KMS-11 (cell line): ENCODE measurements around the gene CAV1.

Experiments used
- H2AFZ ChIP-seq: fragments of 200-600 bp; sonication (generic); 2 replicates; pipeline ENCODE4 v1.6.1; 2016; ENCODE audit warnings: antibody characterized with exemption, mixed run types, low read depth
- H3K27ac ChIP-seq: fragments of 200-600 bp; sonication (generic); 2 replicates; pipeline ENCODE4 v1.6.1; 2016; ENCODE audit warnings: mild to moderate bottlenecking, mixed run types
- H3K27me3 ChIP-seq: fragments of 200-600 bp; sonication (generic); 2 replicates; pipeline ENCODE4 v1.6.1; 2017; ENCODE audit warnings: mild to moderate bottlenecking, low read depth, mixed run types, moderate library complexity; ENCODE audit not compliant: insufficient read depth
- H3K36me3 ChIP-seq: fragments of 200-600 bp; sonication (generic); 2 replicates; pipeline ENCODE4 v1.6.1; 2017; ENCODE audit warnings: mild to moderate bottlenecking, mixed run types; ENCODE audit not compliant: insufficient read depth
- H3K4me1 ChIP-seq: fragments of 200-600 bp; sonication (generic); 2 replicates; pipeline ENCODE4 v1.6.1; 2016; ENCODE audit warnings: mild to moderate bottlenecking, low read depth, mixed run types; ENCODE audit not compliant: poor library complexity, severe bottlenecking
- H3K4me2 ChIP-seq: fragments of 200-600 bp; sonication (generic); 2 replicates; pipeline ENCODE4 v1.7.0; 2016; ENCODE audit warnings: mild to moderate bottlenecking, mixed run types
- H3K4me3 ChIP-seq: fragments of 200-600 bp; sonication (generic); IDR thresholded peaks from 2 replicates; pipeline ENCODE4 v1.6.1; 2017; ENCODE audit warnings: low read depth, low read length, mixed read lengths; ENCODE audit not compliant: insufficient read depth
- H3K79me2 ChIP-seq: fragments of 200-600 bp; sonication (generic); 2 replicates; pipeline ENCODE4 v1.6.1; 2016; ENCODE audit warnings: low read depth, mixed run types; ENCODE audit not compliant: insufficient read depth
- H3K9ac ChIP-seq: fragments of 200-600 bp; sonication (generic); 2 replicates; pipeline ENCODE4 v1.6.1; 2016; ENCODE audit warnings: mild to moderate bottlenecking, mixed run types
- H4K20me1 ChIP-seq: fragments of 200-600 bp; sonication (generic); 2 replicates; pipeline ENCODE4 v1.6.1; 2016; ENCODE audit warnings: mild to moderate bottlenecking, mixed run types; ENCODE audit not compliant: insufficient read depth
- TF ChIP-seq, protein P1 (sequence below): fragments of 200-600 bp; sonication (generic); conservative IDR thresholded peaks from 2 replicates; pipeline ENCODE4 v1.6.1; 2017; ENCODE audit warnings: low read depth, mild to moderate bottlenecking, antibody characterized with exemption, low read length, moderate library complexity, mixed read lengths

CAV1 gene

DNA sequence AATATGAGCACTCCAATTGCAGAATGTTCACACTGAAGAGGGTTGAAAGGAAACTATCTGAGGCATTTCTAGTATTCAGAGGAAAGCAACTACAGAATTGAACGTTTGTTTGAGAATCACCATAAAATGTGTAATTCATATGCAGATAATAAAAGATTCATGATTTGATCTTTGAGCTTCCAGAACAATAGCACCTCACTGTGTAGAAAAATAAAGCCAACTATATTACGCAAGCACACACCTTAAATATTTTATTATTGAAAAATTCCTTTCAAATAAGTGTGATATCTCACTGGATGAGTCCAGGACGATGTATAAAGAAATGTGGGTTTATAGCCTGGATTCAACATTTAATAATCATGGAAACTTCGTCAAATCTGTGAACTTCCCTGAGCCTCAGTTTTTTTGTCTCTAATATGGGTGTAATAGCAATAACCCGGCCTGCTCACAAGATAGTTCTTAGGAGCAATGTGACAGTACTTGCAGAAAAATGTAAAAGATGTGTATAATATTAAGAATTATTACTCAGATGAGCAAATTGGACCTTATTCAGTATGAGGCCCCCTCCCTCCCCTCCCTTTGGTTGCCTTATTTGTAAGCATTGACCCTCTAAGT lies 36.8 kb upstream of the CAV1 start:
- Histone ChIP-seq H4K20me1 (no peaks in the 10 kb centered on the region), H3K4me1 (no peaks in the 10 kb centered on the region), H3K79me2 (no peaks in the 10 kb centered on the region), H3K4me2 (no peak overlapping the region), H2AFZ (no peak overlapping the region), H3K27me3 (no peaks in the 10 kb centered on the region), H3K4me3 (no peak overlapping the region), H3K9ac (no peak overlapping the region), H3K36me3 (no peaks in the 10 kb centered on the region), H3K27ac (no peak overlapping the region)
- TF ChIP-seq, protein P1, sequence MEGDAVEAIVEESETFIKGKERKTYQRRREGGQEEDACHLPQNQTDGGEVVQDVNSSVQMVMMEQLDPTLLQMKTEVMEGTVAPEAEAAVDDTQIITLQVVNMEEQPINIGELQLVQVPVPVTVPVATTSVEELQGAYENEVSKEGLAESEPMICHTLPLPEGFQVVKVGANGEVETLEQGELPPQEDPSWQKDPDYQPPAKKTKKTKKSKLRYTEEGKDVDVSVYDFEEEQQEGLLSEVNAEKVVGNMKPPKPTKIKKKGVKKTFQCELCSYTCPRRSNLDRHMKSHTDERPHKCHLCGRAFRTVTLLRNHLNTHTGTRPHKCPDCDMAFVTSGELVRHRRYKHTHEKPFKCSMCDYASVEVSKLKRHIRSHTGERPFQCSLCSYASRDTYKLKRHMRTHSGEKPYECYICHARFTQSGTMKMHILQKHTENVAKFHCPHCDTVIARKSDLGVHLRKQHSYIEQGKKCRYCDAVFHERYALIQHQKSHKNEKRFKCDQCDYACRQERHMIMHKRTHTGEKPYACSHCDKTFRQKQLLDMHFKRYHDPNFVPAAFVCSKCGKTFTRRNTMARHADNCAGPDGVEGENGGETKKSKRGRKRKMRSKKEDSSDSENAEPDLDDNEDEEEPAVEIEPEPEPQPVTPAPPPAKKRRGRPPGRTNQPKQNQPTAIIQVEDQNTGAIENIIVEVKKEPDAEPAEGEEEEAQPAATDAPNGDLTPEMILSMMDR = no peak

DNA sequence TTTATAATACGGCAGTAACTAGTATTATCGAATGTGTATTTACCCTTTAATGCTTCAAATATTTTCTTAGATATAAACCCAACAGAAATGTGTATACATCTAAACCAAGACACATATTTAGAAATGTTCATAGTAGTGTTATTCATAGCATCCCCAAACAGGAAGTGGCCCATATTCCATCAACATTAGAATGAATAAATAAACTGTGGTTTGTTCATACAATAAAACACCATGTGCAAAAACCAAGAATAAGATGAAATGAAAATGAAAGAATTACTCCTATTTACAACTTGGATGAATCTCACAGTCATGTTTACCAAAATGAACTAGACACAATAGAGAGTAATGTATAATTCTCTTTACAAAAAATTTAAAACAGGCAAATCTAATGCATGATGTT lies 34.5 kb upstream of the CAV1 start:
- TF ChIP-seq, protein P1 = no peak
- Histone ChIP-seq H3K27me3 (no peaks in the 10 kb centered on the region), H3K79me2 (no peaks in the 10 kb centered on the region), H4K20me1 (no peaks in the 10 kb centered on the region), H3K9ac (no peak overlapping the region), H3K4me3 (no peak overlapping the region), H3K27ac (no peak overlapping the region), H2AFZ (no peak overlapping the region), H3K4me1 (no peaks in the 10 kb centered on the region), H3K4me2 (no peak overlapping the region), H3K36me3 (no peaks in the 10 kb centered on the region)

- H3K4me3 ChIP-seq = no peak overlapping the region
- H3K4me2 ChIP-seq = no peak overlapping the region
- no peaks in the 10 kb centered on the region for H3K4me1 ChIP-seq
- H3K79me2 ChIP-seq = no peaks in the 10 kb centered on the region
- no peaks in the 10 kb centered on the region for H4K20me1 ChIP-seq
- no peak overlapping the region for H2AFZ ChIP-seq
- H3K27me3 ChIP-seq = no peaks in the 10 kb centered on the region
- H3K9ac ChIP-seq = no peak overlapping the region
- TF ChIP-seq, protein P1 = no peak
- H3K36me3 ChIP-seq = no peaks in the 10 kb centered on the region
- H3K27ac ChIP-seq = no peak overlapping the region
Observed at GRCh38 chr7:116491887-116492653, 32.8 kb upstream of the CAV1 start.

GRCh38 chr7:116492654-116493109 lies 32.2 kb upstream of the CAV1 start:
- no peak overlapping the region for H3K9ac ChIP-seq
- TF ChIP-seq, protein P1 = no peak
- no peaks in the 10 kb centered on the region for H4K20me1 ChIP-seq

More at GRCh38 chr7:116492654-116493109, 32.2 kb upstream of the CAV1 start:
- Histone ChIP-seq H3K4me2 (no peak overlapping the region), H3K27ac (no peak overlapping the region), H3K79me2 (no peaks in the 10 kb centered on the region), H2AFZ (no peak overlapping the region), H3K36me3 (no peaks in the 10 kb centered on the region), H3K4me1 (no peaks in the 10 kb centered on the region), H3K4me3 (no peak overlapping the region), H3K27me3 (no peaks in the 10 kb centered on the region)
